SK-N-MC (cell line): ENCODE data around the gene NDUFS6.
"Not testable (repeated sequence)": the region's sequence is repeated elsewhere in the genome, so short reads cannot be mapped to it uniquely, and the experiment has no call there.

Experiments
- DNase-seq: peaks from one replicate; pipeline ENCODE4 v3.0.0-alpha.2; 2011; ENCODE audit warnings: low read depth, low spot score
- H3K27ac ChIP-seq: fragments of 200-600 bp; sonication (generic); 2 replicates; pipeline ENCODE4 v1.5.1; 2016; ENCODE audit warnings: mixed run types
- H3K36me3 ChIP-seq: fragments of 200-600 bp; sonication (generic); 2 replicates; pipeline ENCODE4 v1.6.1; 2017; ENCODE audit warnings: antibody characterized with exemption, low read length, mixed read lengths; ENCODE audit not compliant: insufficient read depth
- H3K4me3 ChIP-seq: fragments of 200-600 bp; sonication (generic); 2 replicates; pipeline ENCODE4 v1.5.1; 2016
- H3K9ac ChIP-seq: fragments of 200-600 bp; sonication (generic); 2 replicates; pipeline ENCODE4 v1.8.0; 2017; ENCODE audit warnings: mixed run types, mixed read lengths; ENCODE audit not compliant: insufficient read length
- H3K9me3 ChIP-seq: fragments of 200-600 bp; sonication (generic); 2 replicates; pipeline ENCODE4 v1.6.1; 2017; ENCODE audit warnings: low read depth, mild to moderate bottlenecking, antibody characterized with exemption, low read length, moderate library complexity, mixed read lengths
- EZH2 ChIP-seq: fragments of 200-600 bp; sonication (generic); IDR thresholded peaks from one replicate; pipeline ENCODE4 v1.6.1; 2017; ENCODE audit warnings: antibody characterized with exemption
- FOXP2 ChIP-seq: optimal IDR thresholded peaks from 2 replicates; pipeline ENCODE3; 2011; ENCODE audit warnings: mild to moderate bottlenecking, moderate library complexity; ENCODE audit not compliant: insufficient read depth; ENCODE audit errors: extremely low read length, control extremely low read depth
- POLR2AphosphoS5 ChIP-seq: IDR thresholded peaks from 2 replicates; pipeline ENCODE4 v1.6.1; 2012; ENCODE audit warnings: mild to moderate bottlenecking, low read depth, low read length, borderline replicate concordance

Gene NDUFS6

GRCh38 chr5:1784197-1785050 lies 16.8 kb upstream of the NDUFS6 start:
- Histone ChIP-seq H3K9me3 (no peaks in the 10 kb centered on the region), H3K9ac (no peak overlapping the region), H3K4me3 (no peak overlapping the region), H3K36me3 (no peaks in the 10 kb centered on the region), H3K27ac (no peak overlapping the region)
- no peak for TF ChIP-seq POLR2AphosphoS5
- TF ChIP-seq FOXP2, result no peak
- TF ChIP-seq EZH2, result no peak
- DNase-seq, result no peak

DNA sequence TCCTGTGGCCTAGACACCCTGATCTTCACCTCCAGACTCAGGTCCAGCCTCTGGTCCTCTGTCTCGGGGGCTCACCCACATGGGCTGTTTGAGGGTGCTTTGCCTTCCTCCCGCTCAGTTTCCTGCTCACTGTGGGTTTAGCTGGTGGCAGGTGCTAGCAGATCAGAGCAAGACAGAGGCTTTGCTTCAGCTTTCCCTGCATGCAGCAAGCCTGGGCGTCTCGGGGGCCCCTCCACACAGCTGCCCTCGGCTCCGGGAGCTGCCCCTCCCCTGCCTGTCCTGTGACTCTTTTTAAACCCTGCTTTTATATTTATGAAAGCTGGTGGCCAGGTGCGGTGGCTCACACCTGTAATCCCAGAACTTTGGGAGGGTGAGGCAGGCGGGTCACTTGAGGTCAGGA lies 16.1 kb upstream of the NDUFS6 start:
- Histone ChIP-seq H3K27ac (no peak overlapping the region), H3K4me3 (no peak overlapping the region), H3K36me3 (no peaks in the 10 kb centered on the region), H3K9ac (no peak overlapping the region), H3K9me3 (no peaks in the 10 kb centered on the region)
- TF ChIP-seq EZH2 (no peak), POLR2AphosphoS5 (no peak), FOXP2 (no peak)
- DNase-seq, result no peak

DNA sequence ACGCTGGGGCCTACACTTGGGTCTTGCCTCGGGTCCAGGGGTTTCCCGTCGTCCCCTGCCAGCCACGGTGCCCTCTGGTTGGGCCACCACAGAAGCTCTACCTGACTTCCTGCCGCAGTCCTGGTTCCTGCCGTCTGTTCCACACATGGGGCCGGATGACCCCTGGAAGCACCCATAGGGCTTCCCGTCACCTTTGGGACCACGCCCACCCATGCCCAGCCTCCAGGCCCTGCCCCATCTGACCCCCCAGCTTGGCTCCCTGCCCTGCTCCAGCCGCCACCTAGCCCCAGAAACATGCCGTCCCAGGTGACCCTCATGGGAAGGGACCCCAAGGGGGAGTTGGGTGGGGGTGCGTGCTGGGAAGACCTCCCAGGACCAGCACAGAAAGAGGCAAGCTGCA lies 15.2 kb upstream of the NDUFS6 start:
- TF ChIP-seq EZH2 (no peak), FOXP2 (no peak), POLR2AphosphoS5 (no peak)
- no peaks in the 10 kb centered on the region for H3K9me3 ChIP-seq
- DNase-seq, result no peak
- H3K4me3 ChIP-seq, result no peak overlapping the region
- H3K27ac ChIP-seq, result no peak overlapping the region
- H3K9ac ChIP-seq, result no peak overlapping the region
- no peaks in the 10 kb centered on the region for H3K36me3 ChIP-seq

GRCh38 chr5:1786621-1787471 lies 14.4 kb upstream of the NDUFS6 start:
- TF ChIP-seq FOXP2 (no peak), EZH2 (no peak), POLR2AphosphoS5 (no peak)
- no peak for DNase-seq
- no peak overlapping the region for H3K9ac ChIP-seq
- no peak overlapping the region for H3K4me3 ChIP-seq
- H3K27ac ChIP-seq, result no peak overlapping the region
- no peaks in the 10 kb centered on the region for H3K36me3 ChIP-seq
- no peaks in the 10 kb centered on the region for H3K9me3 ChIP-seq

DNA sequence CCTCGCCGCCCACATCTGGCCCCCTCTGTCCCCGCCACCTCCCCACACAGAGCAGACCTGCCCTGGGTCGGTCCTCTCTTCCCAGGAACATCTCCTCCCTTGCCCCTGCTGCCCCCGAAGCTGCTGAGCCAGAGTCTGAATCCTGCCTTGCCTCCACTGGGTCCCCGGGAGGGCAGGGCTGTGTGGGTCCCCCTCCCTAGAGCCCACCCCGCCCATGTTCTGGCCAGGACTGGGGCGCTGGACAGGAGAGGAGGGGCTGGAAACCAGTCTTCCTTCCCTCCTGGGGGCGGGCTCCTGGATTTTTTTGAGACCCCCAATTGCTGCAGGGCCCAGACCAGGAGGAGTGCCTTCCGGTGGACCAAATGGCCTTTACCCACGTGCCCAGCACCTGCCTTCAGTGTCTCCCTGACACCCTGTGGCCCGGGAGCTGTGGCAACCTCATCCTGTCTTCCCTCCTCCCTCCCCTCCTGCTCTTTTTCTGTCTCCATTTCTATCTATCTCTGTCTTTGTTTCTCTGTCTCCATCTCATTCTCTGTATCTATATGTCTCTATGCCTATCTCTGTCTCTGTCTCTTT lies 13.6 kb upstream of the NDUFS6 start:
- H3K27ac ChIP-seq, result no peak overlapping the region
- no peak overlapping the region for H3K9ac ChIP-seq
- no peak for DNase-seq
- no peaks in the 10 kb centered on the region for H3K9me3 ChIP-seq
- H3K36me3 ChIP-seq, result no peaks in the 10 kb centered on the region
- TF ChIP-seq EZH2, result no peak
- no peak overlapping the region for H3K4me3 ChIP-seq

GRCh38 chr5:1788200-1788599 lies 13.0 kb upstream of the NDUFS6 start:
- Histone ChIP-seq H3K4me3 (no peak overlapping the region), H3K9ac (no peak overlapping the region), H3K9me3 (no peaks in the 10 kb centered on the region), H3K36me3 (no peaks in the 10 kb centered on the region), H3K27ac (no peak overlapping the region)
- no peak for DNase-seq
- TF ChIP-seq EZH2 (no peak), FOXP2 (no peak), POLR2AphosphoS5 (no peak)

DNA sequence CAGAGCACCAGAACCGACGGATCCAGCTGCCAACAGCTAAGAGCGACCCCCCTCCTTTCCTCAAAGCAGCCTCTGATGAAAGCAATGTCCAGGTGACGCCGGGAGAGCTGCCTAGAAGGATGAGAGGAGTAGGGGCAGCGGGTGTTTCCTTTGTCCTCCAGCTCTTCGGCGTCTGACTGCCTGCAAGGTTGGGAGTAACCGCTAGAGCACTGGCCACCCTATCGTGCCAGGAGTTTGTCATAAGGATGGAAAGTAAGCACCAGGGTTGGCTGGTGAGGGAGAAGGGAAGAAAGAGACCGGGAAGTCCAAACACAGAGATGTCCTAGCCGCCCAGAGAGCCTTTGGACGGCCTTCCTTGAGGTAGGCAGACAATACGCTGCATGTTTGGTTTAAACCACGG lies 12.4 kb upstream of the NDUFS6 start:
- H3K9me3 ChIP-seq, result no peaks in the 10 kb centered on the region
- no peaks in the 10 kb centered on the region for H3K36me3 ChIP-seq
- DNase-seq, result no peak
- no peak overlapping the region for H3K4me3 ChIP-seq
- no peak overlapping the region for H3K9ac ChIP-seq
- H3K27ac ChIP-seq, result no peak overlapping the region
- TF ChIP-seq POLR2AphosphoS5, result no peak
- no peak for TF ChIP-seq FOXP2

GRCh38 chr5:1789438-1789833 lies 11.8 kb upstream of the NDUFS6 start:
- H3K9me3 ChIP-seq, H3K27ac ChIP-seq, DNase-seq, H3K36me3 ChIP-seq, H3K9ac ChIP-seq, H3K4me3 ChIP-seq: not testable (repeated sequence)
